ENCODE data around the gene SLC25A5.
"Not testable (repeated sequence)": the region's sequence is repeated elsewhere in the genome, so short reads cannot be mapped to it uniquely, and the experiment has no call there.

Gene SLC25A5

GRCh38 chrX:119427795-119428185, 40.5 kb upstream of the SLC25A5 start:
- no peak overlapping the region for H3K4me3 ChIP-seq (ENCODE audit: low read depth, low read length)
- POLR2A ChIA-PET = interaction anchor here (1.3 to 1.4 kb wide), 2 partner anchors 17 to 40 kb away, joined by 3 read pairs; partner anchors contain the start of gene SLC25A5

DNA sequence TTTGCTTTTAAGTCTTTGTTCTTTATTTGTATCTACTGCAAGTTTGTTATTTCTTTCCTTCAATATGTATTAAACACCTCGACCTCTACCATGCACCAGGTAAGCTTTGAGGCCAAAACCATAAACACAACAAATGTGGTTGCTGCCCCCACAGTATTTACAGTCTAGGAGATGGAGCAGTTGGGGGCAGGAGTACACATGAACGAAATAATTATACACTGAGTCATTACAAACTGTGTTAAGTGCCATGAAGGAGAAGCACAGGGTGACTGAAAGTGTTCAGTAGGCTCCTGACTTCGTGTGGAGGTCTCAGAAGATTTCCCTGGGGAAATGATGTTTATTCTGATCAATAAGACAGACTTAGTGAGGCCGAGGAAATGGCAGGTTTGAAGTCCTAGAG, 38.8 kb upstream of the SLC25A5 start:
- H3K4me1 ChIP-seq (ENCODE audit: control insufficient read depth, insufficient read depth, low read length) = no peaks in the 10 kb centered on the region
- no peaks in the 10 kb centered on the region for H3K36me3 ChIP-seq (ENCODE audit: control insufficient read depth in 2 of 2, insufficient read depth in 1 of 2, low read length in 2 of 2)
- H3K27ac ChIP-seq (ENCODE audit: extremely low read depth, low read depth, low read length) = no peak overlapping the region
- H3K9me3 ChIP-seq (ENCODE audit: control insufficient read depth, insufficient read depth, low read depth, low read length) = no peaks in the 10 kb centered on the region; the same call in 1 of the 2 replicates
- TF ChIP-seq ZNF521 (tag by site-specific recombination; IDR thresholded peaks at IDR 0.05) = no peak
- no peak for TF ChIP-seq ZNF830 (tag by site-specific recombination; IDR thresholded peaks at IDR 0.05; ENCODE audit: low read depth)
- no peak for TF ChIP-seq ZSCAN4 (tag by site-specific recombination; IDR thresholded peaks at IDR 0.05)
- no peak for TF ChIP-seq SALL2 (tag by site-specific recombination; IDR thresholded peaks at IDR 0.05; ENCODE audit: borderline replicate concordance)
- TF ChIP-seq YY1 (tag by site-specific recombination; IDR thresholded peaks at IDR 0.05) = no peak
- TF ChIP-seq GLIS1 (tag by site-specific recombination; IDR thresholded peaks at IDR 0.05) = peak; percentile 32
- ChIA-PET POLR2A (no interaction called here), CTCF (interaction anchor here (2.6 kb wide), 1 partner anchor 11 kb away, joined by 10 read pairs; no protein-coding TSS in a partner anchor)
- no peak overlapping the region for H3K4me3 ChIP-seq (ENCODE audit: low read depth, low read length)

More at GRCh38 chrX:119427795-119428185, 40.5 kb upstream of the SLC25A5 start:
- Histone ChIP-seq H3K36me3 (ENCODE audit: control insufficient read depth in 2 of 2, insufficient read depth in 1 of 2, low read length in 2 of 2) (no peaks in the 10 kb centered on the region), H3K9me3 (ENCODE audit: control insufficient read depth, insufficient read depth, low read depth, low read length) (no peaks in the 10 kb centered on the region), H3K27ac (ENCODE audit: extremely low read depth, low read depth, low read length) (no peak overlapping the region), H3K4me1 (ENCODE audit: control insufficient read depth, insufficient read depth, low read length) (no peaks in the 10 kb centered on the region)
- CTCF ChIA-PET = interaction anchor here (0.9 to 1.3 kb wide), 2 partner anchors 8 to 9 kb away, joined by 3 to 8 read pairs; no protein-coding TSS in a partner anchor
- TF ChIP-seq ZNF132 (tag by site-specific recombination; IDR thresholded peaks at IDR 0.05; ENCODE audit: borderline replicate concordance) = no peak

- POLR2A ChIA-PET; H3K9me3 ChIP-seq (ENCODE audit: control insufficient read depth, insufficient read depth, low read depth, low read length); H3K27ac ChIP-seq (ENCODE audit: extremely low read depth, low read depth, low read length); H3K4me1 ChIP-seq (ENCODE audit: control insufficient read depth, insufficient read depth, low read length); H3K4me3 ChIP-seq (ENCODE audit: low read depth, low read length); CTCF ChIA-PET; H3K36me3 ChIP-seq (ENCODE audit: control insufficient read depth in 2 of 2, insufficient read depth in 1 of 2, low read length in 2 of 2): not testable (repeated sequence)
These were observed 26.9 kb upstream of the SLC25A5 start for GRCh38 chrX:119441295-119441694.

- Histone ChIP-seq H3K9me3 (ENCODE audit: control insufficient read depth, insufficient read depth, low read depth, low read length) (no peaks in the 10 kb centered on the region), H3K27ac (ENCODE audit: extremely low read depth, low read depth, low read length) (no peak overlapping the region), H3K4me3 (ENCODE audit: low read depth, low read length) (no peak overlapping the region), H3K4me1 (ENCODE audit: control insufficient read depth, insufficient read depth, low read length) (no peaks in the 10 kb centered on the region), H3K36me3 (ENCODE audit: control insufficient read depth in 2 of 2, insufficient read depth in 1 of 2, low read length in 2 of 2) (no peaks in the 10 kb centered on the region)
- no peak for TF ChIP-seq ZNF266 (tag by site-specific recombination; IDR thresholded peaks at IDR 0.05; ENCODE audit: low read depth)
- TF ChIP-seq YY2 (tag by site-specific recombination; IDR thresholded peaks at IDR 0.05) = no peak
- TF ChIP-seq ZNF747 (tag by site-specific recombination; IDR thresholded peaks at IDR 0.05) = no peak
- TF ChIP-seq ZNF791 (tag by site-specific recombination; IDR thresholded peaks at IDR 0.05) = no peak
- TF ChIP-seq, protein P1, sequence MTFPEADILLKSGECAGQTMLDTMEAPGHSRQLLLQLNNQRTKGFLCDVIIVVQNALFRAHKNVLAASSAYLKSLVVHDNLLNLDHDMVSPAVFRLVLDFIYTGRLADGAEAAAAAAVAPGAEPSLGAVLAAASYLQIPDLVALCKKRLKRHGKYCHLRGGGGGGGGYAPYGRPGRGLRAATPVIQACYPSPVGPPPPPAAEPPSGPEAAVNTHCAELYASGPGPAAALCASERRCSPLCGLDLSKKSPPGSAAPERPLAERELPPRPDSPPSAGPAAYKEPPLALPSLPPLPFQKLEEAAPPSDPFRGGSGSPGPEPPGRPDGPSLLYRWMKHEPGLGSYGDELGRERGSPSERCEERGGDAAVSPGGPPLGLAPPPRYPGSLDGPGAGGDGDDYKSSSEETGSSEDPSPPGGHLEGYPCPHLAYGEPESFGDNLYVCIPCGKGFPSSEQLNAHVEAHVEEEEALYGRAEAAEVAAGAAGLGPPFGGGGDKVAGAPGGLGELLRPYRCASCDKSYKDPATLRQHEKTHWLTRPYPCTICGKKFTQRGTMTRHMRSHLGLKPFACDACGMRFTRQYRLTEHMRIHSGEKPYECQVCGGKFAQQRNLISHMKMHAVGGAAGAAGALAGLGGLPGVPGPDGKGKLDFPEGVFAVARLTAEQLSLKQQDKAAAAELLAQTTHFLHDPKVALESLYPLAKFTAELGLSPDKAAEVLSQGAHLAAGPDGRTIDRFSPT (tag by site-specific recombination; IDR thresholded peaks at IDR 0.05) = no peak
- TF ChIP-seq, protein P2, sequence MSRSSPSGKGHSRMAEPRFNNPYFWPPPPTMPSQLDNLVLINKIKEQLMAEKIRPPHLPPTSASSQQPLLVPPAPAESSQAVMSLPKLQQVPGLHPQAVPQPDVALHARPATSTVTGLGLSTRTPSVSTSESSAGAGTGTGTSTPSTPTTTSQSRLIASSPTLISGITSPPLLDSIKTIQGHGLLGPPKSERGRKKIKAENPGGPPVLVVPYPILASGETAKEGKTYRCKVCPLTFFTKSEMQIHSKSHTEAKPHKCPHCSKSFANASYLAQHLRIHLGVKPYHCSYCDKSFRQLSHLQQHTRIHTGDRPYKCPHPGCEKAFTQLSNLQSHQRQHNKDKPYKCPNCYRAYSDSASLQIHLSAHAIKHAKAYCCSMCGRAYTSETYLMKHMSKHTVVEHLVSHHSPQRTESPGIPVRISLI (tag by site-specific recombination; IDR thresholded peaks at IDR 0.05) = no peak
- TF ChIP-seq ZNF658 (tag by site-specific recombination; IDR thresholded peaks at IDR 0.05) = no peak
- no peak for TF ChIP-seq ZNF23 (tag by site-specific recombination; IDR thresholded peaks at IDR 0.05; ENCODE audit: borderline replicate concordance)
- TF ChIP-seq IKZF3 (tag by site-specific recombination; IDR thresholded peaks at IDR 0.05) = no peak
- no peak for TF ChIP-seq SP2 (tag by site-specific recombination; IDR thresholded peaks at IDR 0.05)
- no peak for TF ChIP-seq ZNF24 (tag by site-specific recombination; IDR thresholded peaks at IDR 0.05)
- no peak for TF ChIP-seq ZBTB26 (tag by site-specific recombination; optimal IDR thresholded peaks at IDR 0.05)
- no peak for TF ChIP-seq ZNF621 (tag by site-specific recombination; IDR thresholded peaks at IDR 0.05)
- TF ChIP-seq ZNF335 (tag by site-specific recombination; conservative IDR thresholded peaks at IDR 0.05) = no peak
- no peak for TF ChIP-seq SP3 (tag by site-specific recombination; IDR thresholded peaks at IDR 0.05)
- TF ChIP-seq ZNF501 (tag by site-specific recombination; IDR thresholded peaks at IDR 0.05) = no peak
- TF ChIP-seq HOXD13 (CRISPR knock-in tag; IDR thresholded peaks at IDR 0.05; ENCODE audit: borderline replicate concordance) = no peak
- TF ChIP-seq ZNF585B (tag by site-specific recombination; IDR thresholded peaks at IDR 0.05) = no peak
- ChIA-PET POLR2A (no interaction called here), CTCF (no interaction called here)
These were observed 26.0 kb upstream of the SLC25A5 start for GRCh38 chrX:119442286-119442685.

Data from HEK293 (cell line).